Nephron progenitor cell (in vitro differentiated cells): ENCODE data around the gene VDR.

Source experiments
- DNase-seq: peaks from one replicate; pipeline ENCODE4 v3.0.0; 2021
- H3K27ac Mint-ChIP-seq: 2 replicates; pipeline ENCODE4 v1.8.0; 2021; ENCODE audit warnings: mild to moderate bottlenecking, moderate library complexity, mixed read lengths
- H3K27me3 Mint-ChIP-seq: 2 replicates; pipeline ENCODE4 v1.8.0; 2021; ENCODE audit warnings: mild to moderate bottlenecking, low read depth, mixed read lengths; ENCODE audit not compliant: poor library complexity
- H3K36me3 Mint-ChIP-seq: 2 replicates; pipeline ENCODE4 v1.8.0; 2021; ENCODE audit warnings: low read depth, mixed read lengths
- H3K4me1 Mint-ChIP-seq: 2 replicates; pipeline ENCODE4 v1.8.0; 2021; ENCODE audit warnings: mixed read lengths
- H3K4me3 Mint-ChIP-seq: 2 replicates; pipeline ENCODE4 v1.8.0; 2021; ENCODE audit warnings: mild to moderate bottlenecking, moderate library complexity, mixed read lengths
- H3K9me3 Mint-ChIP-seq: 2 replicates; pipeline ENCODE4 v1.8.0; 2021; ENCODE audit warnings: mild to moderate bottlenecking, moderate library complexity, mixed read lengths
- CTCF ChIP-seq: fragments of 200-600 bp; sonication (generic); IDR thresholded peaks from 2 replicates; pipeline ENCODE4 v1.5.0; 2021; ENCODE audit warnings: antibody characterized with exemption

The VDR gene

DNA sequence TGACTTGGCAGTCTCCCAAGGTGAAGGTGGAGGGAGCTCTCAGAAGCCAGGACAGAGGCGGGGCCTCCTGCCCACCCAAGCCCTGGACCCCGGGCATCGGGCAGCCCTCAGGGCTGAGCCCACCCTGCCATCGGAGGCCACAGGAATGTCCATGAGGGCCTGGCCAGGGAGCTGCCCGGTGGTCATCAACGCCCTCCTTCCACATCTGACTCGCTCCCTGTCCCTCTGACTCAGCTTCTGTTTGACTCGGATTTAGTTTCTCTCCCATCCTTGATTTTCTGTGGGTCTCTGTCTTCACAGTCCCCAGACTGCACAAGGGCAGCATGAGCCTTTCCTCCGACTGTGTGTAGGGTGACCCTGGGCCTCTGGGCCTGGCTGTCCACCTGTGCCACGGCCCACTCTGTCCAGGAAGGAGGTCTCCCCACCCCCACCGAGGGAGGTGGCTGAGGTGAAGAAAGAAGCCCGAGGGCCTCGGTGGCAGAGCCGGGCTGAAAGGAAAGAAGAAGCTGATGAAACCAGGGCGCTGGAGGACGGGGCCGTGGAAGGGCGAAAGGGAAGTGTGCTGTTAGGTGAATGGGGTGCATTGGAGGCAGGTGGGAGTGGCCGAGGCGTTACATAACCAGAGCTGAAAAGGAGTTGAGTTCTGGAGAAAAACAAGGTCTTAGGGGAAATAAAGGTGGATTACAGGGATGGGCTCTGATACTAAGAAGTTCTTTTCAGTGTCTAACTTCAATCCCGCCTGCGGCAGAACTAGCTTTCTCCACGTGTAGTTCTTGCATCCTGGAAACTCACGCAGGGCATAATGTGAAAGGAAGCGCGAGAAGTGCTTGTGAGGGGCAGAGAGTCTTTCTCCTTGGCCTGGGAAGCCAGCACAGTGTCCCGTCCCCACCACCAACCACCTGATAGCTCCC, 41.9 kb upstream of the VDR start:
- Mint-ChIP-seq H3K9me3 (no peaks in the 10 kb centered on the region), H3K4me1 (peaks cover 60% of the 10 kb centered on the region), H3K4me3 (no peak overlapping the region), H3K27me3 (peaks cover 23% of the 10 kb centered on the region), H3K27ac (no peak overlapping the region), H3K36me3 (no peaks in the 10 kb centered on the region)
- TF ChIP-seq CTCF = no peak
- no peak for DNase-seq

DNA sequence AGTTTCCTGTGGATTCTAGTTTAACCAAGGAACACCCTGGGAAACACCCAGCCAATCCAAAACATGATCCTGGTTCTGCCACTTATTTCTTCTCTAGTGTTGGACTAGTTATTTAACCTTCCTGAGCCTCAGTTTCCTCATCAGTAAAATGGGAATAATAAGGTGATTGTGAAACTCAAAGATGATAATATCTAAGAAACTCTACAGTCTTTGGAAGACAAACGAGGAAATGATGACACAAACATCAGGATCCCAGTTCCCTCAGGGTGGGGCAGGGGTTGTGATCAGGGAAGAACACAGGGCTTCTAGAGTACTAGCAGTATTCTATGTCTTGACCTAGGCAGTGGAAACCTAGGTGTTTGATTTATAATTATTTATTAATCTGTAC, 40.5 kb upstream of the VDR start:
- no peak for DNase-seq
- H3K27me3 Mint-ChIP-seq = peaks cover 22% of the 10 kb centered on the region
- H3K4me3 Mint-ChIP-seq = no peak overlapping the region
- H3K36me3 Mint-ChIP-seq = no peaks in the 10 kb centered on the region
- H3K27ac Mint-ChIP-seq = no peak overlapping the region
- H3K9me3 Mint-ChIP-seq = no peaks in the 10 kb centered on the region
- TF ChIP-seq CTCF = no peak
- H3K4me1 Mint-ChIP-seq = peaks cover 63% of the 10 kb centered on the region

GRCh38 chr12:47944685-47945340, 40.0 kb upstream of the VDR start:
- TF ChIP-seq CTCF = no peak
- DNase-seq = no peak
- peaks cover 22% of the 10 kb centered on the region for H3K27me3 Mint-ChIP-seq

DNA sequence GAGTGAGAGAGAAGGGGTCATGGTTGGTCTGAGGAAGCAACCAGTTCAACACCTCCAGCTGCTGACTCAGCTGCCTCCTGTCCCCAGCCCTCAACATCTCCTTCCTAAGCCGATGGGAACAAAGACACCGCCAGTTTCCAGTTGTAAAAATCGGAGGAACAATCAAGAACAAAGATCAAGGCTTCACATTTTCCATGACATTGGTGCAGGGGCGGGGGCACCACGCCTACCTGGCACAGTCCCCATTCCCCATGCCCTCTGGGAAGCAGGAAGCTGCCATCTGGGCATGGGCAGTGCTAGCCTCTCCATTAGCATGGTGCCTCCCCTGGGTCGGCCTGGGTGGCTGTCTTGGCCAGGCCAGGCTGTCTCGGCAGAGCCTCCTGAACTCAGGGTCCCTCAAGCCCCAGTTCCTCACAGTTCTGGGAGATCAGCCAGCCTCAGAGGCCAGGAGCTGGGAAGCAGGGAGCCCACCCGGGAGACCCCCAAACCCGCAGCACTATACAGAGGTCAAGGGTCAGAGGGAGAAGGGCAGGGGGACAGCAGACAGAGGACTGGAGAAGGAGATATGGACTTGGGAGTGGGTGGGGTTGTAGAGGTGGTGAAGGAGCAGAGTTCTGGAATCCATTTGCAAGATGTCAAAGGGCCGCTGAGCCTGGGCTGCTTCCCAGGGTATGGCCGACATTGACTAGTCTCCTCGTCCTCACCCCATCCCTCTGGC, 39.0 kb upstream of the VDR start:
- Mint-ChIP-seq H3K27ac (peak overlapping the region; percentile 26), H3K4me1 (peaks cover 53% of the 10 kb centered on the region), H3K36me3 (no peaks in the 10 kb centered on the region), H3K4me3 (no peak overlapping the region), H3K9me3 (no peaks in the 10 kb centered on the region), H3K27me3 (peaks cover 22% of the 10 kb centered on the region)
- no peak for TF ChIP-seq CTCF
- DNase-seq = no peak

More at GRCh38 chr12:47944685-47945340, 40.0 kb upstream of the VDR start:
- H3K4me3 Mint-ChIP-seq = no peak overlapping the region
- peaks cover 62% of the 10 kb centered on the region for H3K4me1 Mint-ChIP-seq
- H3K27ac Mint-ChIP-seq = no peak overlapping the region
- H3K9me3 Mint-ChIP-seq = no peaks in the 10 kb centered on the region
- H3K36me3 Mint-ChIP-seq = no peaks in the 10 kb centered on the region

DNA sequence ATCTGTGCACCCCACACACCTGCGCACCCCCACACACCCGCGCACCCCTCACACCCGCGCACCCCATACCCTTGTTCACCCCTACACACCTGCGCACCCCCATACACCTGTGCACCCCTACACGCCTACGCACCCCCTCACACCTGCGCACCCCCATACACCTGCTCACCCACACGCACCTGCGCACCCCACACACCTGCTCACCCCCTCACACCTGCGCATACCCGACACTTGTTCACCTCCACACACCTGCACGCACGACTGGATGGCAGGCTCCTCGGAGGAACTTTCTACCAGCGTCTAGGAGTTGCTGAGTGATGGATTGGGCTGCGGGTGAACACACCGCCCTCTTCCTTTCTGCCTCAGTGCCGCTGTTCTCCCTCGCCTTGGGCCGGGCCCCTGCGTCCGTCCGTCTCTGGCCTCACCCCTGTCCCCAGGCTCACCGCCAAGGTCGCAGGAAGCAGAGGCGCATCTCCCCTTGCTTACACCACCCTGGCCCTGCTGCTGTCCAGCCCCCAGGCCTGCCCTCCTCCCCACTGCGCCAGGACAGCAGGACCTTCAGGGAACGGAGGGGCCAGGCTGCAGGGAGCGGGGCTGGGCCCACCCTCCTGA, 37.9 kb upstream of the VDR start:
- Mint-ChIP-seq H3K27ac (peak overlapping the region; percentile 42), H3K4me3 (no peak overlapping the region), H3K4me1 (peaks cover 53% of the 10 kb centered on the region), H3K27me3 (peaks cover 18% of the 10 kb centered on the region), H3K36me3 (no peaks in the 10 kb centered on the region), H3K9me3 (no peaks in the 10 kb centered on the region)
- TF ChIP-seq CTCF = no peak
- no peak for DNase-seq
